Astrocyte (in vitro differentiated cells and primary cell): ENCODE data around the gene CA4.
"Not testable (repeated sequence)": the region's sequence is repeated elsewhere in the genome, so short reads cannot be mapped to it uniquely, and the experiment has no call there.

Source experiments
- CTCF ChIP-seq: IDR thresholded peaks from 2 replicates; pipeline ENCODE4 v1.5.1; 2011; ENCODE audit warnings: low read depth, mild to moderate bottlenecking, inconsistent platforms, low read length, moderate library complexity; ENCODE audit not compliant: insufficient read depth
- EZH2 ChIP-seq: IDR thresholded peaks from 2 replicates; pipeline ENCODE4 v1.6.1; 2012; ENCODE audit warnings: mild to moderate bottlenecking, low read length, inconsistent platforms; ENCODE audit not compliant: insufficient read depth

- not testable (repeated sequence) for TF ChIP-seq CTCF, EZH2
Observed at GRCh38 chr17:60186846-60187745, 37.3 kb downstream of the CA4 start.
